ENCODE results near the gene PGF.

GRCh38 chr14:74897642-74898041, 57.8 kb downstream of the PGF start:
- no peak for TF ChIP-seq POLR2A (IDR thresholded peaks at IDR 0.05)
- no peak for TF ChIP-seq CTCF (IDR thresholded peaks at IDR 0.05)

All from adrenal gland (tissue), 5 donors.